HFFc6 (cell line): ENCODE results near the gene CNGB1. TPM values are rescaled to one million over a fixed set of nuclear protein-coding genes. Genes with fewer than 3 reads are reported as not detected.
A peak's percentile ranks its signal among the peaks of the same experiment; 100 is the strongest.

Experiments
- DNase-seq: peaks from one replicate; pipeline ENCODE4 v3.0.0-alpha.2; 2018
- H3K27ac Mint-ChIP-seq: 2 replicates; pipeline ENCODE4 v1.8.0; 2020; ENCODE audit warnings: mild to moderate bottlenecking, mixed read lengths
- H3K27me3 Mint-ChIP-seq: 2 replicates; pipeline ENCODE4 v1.8.0; 2021; ENCODE audit warnings: mild to moderate bottlenecking, moderate library complexity, mixed read lengths; ENCODE audit not compliant: insufficient read depth
- H3K36me3 Mint-ChIP-seq: 2 replicates; pipeline ENCODE4 v1.8.0; 2021; ENCODE audit warnings: low read depth, mixed read lengths
- H3K4me1 Mint-ChIP-seq: 2 replicates; pipeline ENCODE4 v1.8.0; 2020; ENCODE audit warnings: low read depth, mixed read lengths
- H3K4me3 Mint-ChIP-seq: 2 replicates; pipeline ENCODE4 v1.8.0; 2020; ENCODE audit warnings: mild to moderate bottlenecking, moderate library complexity, mixed read lengths
- H3K9me3 Mint-ChIP-seq: 2 replicates; pipeline ENCODE4 v1.8.0; 2020; ENCODE audit warnings: mild to moderate bottlenecking, mixed read lengths
- total RNA-seq, 6 experiments: library from RNA; stranded (reverse); fragmentation: NEBNext Ultra II Directional; extraction: Animal tissue kit (Norgen Biotek cat#: 25700); gene quantifications; 2 replicates in 1 of 6; 3 replicates in 5 of 6; pipeline ENCODE4 v1.2.3, GENCODE V29; 2021
- TF ChIP-seq, protein P1 (sequence below): fragments of 200-600 bp; sonication (generic); IDR thresholded peaks from 2 replicates; pipeline ENCODE4 v1.5.0; 2021; ENCODE audit warnings: antibody characterized with exemption, mild to moderate bottlenecking

Gene CNGB1
- total RNA-seq, 6 experiments from 2014 or later = 0.02 TPM; not detected in 5

DNA sequence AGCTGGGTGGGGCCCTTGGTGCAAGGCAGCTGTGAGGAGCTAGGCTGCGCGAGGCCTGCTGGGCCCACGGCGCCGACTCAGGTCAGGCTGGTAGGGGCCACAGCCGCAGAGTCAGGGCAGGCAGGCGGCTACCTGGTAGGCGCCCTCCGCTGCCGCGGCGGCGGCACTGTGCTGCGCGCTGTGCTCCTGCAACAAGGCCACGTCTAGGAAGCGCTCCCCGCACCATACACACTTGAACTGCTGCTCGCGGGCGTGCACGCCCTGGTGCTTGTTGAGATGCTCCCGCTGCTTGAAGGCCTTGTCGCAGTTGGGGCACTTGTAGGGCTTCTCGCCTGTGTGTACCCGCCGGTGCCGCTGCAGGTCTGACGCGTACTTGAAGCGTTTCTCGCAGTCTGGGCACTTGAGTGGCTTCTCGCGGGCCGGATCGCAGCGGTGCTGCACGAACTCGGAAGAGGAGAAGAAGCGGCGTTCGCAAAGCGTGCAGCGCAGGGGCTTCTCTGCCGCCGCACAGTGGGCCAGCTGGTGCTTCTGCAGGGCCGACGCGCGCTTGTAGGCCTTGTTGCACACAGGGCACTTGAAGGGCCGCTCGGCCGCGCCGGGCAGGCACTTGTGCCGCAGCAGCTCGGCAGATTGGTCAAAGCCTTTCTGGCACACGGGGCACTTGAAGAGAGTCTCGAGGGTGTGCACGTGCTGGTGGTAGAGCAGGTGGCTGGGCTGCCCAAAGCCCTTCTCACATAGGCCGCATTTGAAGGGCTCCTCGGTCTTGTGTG lies 25.7 kb upstream of the CNGB1 start:
- Mint-ChIP-seq H3K4me3 (no peak overlapping the region), H3K9me3 (no peaks in the 10 kb centered on the region)

DNA sequence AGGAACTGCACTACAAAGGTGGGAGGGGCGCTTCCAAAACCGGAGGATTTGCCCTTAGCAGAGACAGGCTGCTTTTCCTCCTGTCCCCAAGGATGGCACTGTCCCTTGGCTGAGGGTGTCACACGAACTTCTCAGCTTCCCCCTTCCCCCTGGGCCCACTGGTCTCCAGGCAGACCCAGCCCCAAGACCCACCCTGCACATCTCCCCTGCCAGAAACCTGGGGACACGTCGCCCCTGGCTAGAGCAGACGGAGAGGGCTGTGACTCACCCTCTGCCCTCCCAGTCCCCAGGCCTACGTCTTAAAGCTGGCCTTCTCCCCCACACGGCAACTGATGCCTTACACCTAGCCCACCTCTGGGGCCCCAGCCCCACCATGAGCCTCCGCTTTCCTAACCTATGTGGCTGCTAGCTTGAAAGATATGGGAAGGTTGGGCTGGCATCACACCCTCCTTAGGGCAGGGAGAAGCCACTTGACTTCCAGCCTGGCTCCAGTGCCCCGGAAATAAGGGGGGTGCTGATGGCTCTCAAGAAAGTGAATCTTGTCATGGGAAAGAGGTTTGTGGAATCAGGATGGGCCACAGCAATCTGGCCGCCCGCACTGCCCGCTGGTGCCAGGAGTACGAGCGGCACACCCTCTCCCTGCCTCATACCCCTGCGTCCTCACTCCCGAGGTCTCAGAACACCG lies 24.9 kb upstream of the CNGB1 start:
- Mint-ChIP-seq H3K4me3 (no peak overlapping the region), H3K36me3 (no peaks in the 10 kb centered on the region; the same call in 1 of the 2 replicates), H3K4me1 (peaks cover 18% of the 10 kb centered on the region), H3K27ac (no peak overlapping the region), H3K9me3 (no peaks in the 10 kb centered on the region), H3K27me3 (no peaks in the 10 kb centered on the region; the same call in 1 of the 2 replicates)
- TF ChIP-seq, protein P1, sequence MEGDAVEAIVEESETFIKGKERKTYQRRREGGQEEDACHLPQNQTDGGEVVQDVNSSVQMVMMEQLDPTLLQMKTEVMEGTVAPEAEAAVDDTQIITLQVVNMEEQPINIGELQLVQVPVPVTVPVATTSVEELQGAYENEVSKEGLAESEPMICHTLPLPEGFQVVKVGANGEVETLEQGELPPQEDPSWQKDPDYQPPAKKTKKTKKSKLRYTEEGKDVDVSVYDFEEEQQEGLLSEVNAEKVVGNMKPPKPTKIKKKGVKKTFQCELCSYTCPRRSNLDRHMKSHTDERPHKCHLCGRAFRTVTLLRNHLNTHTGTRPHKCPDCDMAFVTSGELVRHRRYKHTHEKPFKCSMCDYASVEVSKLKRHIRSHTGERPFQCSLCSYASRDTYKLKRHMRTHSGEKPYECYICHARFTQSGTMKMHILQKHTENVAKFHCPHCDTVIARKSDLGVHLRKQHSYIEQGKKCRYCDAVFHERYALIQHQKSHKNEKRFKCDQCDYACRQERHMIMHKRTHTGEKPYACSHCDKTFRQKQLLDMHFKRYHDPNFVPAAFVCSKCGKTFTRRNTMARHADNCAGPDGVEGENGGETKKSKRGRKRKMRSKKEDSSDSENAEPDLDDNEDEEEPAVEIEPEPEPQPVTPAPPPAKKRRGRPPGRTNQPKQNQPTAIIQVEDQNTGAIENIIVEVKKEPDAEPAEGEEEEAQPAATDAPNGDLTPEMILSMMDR = no peak
- DNase-seq = no peak

More for the DNA sequence above, 25.7 kb upstream of the CNGB1 start:
- H3K4me1 Mint-ChIP-seq = peaks cover 26% of the 10 kb centered on the region
- H3K27ac Mint-ChIP-seq = no peak overlapping the region
- H3K27me3 Mint-ChIP-seq = no peaks in the 10 kb centered on the region
- TF ChIP-seq, protein P1 = no peak
- DNase-seq = no peak
- no peaks in the 10 kb centered on the region; the same call in 1 of the 2 replicates for H3K36me3 Mint-ChIP-seq

DNA sequence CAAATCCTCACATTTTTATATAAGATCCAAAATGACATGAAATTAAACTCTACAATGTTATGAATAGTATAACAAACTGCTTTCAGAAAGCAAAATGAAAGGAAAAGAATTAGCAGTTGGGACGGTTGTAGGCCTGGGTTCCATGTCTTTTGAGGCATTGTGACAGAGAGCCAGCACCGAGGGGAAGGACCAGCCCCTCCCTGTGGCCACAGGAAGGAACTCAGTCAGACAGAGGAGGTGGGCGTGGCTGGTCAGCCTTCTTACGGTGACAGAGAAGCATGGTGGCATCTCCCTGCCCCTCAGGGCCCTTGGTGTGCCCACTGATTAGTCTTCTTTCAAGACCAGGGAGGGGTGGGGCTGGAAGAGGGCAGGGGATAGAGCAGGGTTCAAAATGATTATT lies 23.9 kb upstream of the CNGB1 start:
- Mint-ChIP-seq H3K4me1 (peaks cover 18% of the 10 kb centered on the region), H3K27ac (no peak overlapping the region), H3K9me3 (no peaks in the 10 kb centered on the region), H3K4me3 (no peak overlapping the region), H3K36me3 (no peaks in the 10 kb centered on the region; the same call in 1 of the 2 replicates), H3K27me3 (no peaks in the 10 kb centered on the region; the same call in 1 of the 2 replicates)
- no peak for DNase-seq
- TF ChIP-seq, protein P1 = peak; percentile 68

DNA sequence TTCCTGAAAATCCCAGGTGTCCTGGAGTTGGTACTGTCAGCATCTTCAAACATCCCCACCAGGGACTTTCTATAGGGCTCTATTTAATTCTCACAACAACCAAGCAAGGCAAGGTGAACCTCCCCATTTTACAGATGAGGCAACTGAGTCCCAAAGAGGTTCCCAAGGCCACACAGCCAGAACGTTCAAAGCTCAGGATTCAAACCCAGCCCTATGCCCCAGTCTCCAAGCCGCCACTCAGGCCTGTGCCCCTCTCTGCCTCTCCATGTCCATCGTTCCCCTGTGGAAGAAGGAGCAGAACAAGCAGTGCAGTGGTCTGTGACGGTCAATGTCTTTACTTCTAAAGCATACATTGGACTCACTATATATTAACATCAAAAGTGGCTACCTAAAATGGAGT lies 23.4 kb upstream of the CNGB1 start:
- TF ChIP-seq, protein P1 = no peak
- Mint-ChIP-seq H3K27me3 (no peaks in the 10 kb centered on the region; the same call in 1 of the 2 replicates), H3K4me1 (peaks cover 15% of the 10 kb centered on the region), H3K9me3 (no peaks in the 10 kb centered on the region), H3K36me3 (no peaks in the 10 kb centered on the region; the same call in 1 of the 2 replicates), H3K4me3 (no peak overlapping the region), H3K27ac (no peak overlapping the region)
- DNase-seq = no peak

DNA sequence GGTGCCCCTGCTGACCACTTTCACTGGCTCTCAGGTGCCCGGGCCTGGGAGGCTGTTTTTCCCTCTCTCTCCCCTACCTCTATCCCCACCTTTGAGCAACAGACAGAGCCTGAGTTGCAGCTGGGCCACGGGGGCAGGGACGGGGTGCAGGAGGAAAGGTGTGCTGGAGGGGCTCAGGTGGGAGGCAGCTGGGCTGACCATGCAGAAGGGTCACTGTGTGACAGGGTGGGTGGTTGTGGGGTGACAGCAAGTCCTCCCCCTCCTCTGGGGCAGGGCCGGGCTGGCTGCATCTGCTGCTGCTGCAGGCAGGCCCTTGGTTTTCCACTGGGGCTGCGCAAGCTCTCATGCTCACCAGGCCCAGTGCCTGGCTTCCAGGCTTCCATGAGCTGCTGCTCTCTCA lies 23.0 kb upstream of the CNGB1 start:
- H3K9me3 Mint-ChIP-seq = no peaks in the 10 kb centered on the region
- H3K4me1 Mint-ChIP-seq = peaks cover 10% of the 10 kb centered on the region
- no peak for DNase-seq
- TF ChIP-seq, protein P1 = no peak
- no peak overlapping the region for H3K27ac Mint-ChIP-seq
- H3K36me3 Mint-ChIP-seq = no peaks in the 10 kb centered on the region
- no peak overlapping the region for H3K4me3 Mint-ChIP-seq
- no peaks in the 10 kb centered on the region; the same call in 1 of the 2 replicates for H3K27me3 Mint-ChIP-seq
